Fibroblast of mammary gland (primary cell): ENCODE results near the gene SLC6A5.

Experiments used
- DNase-seq: peaks from one replicate; pipeline ENCODE4 v3.0.0-alpha.2; 2010; ENCODE audit warnings: low read depth
- H3K4me3 ChIP-seq: 2 replicates; pipeline ENCODE4 v1.5.1; 2011; ENCODE audit warnings: low read depth, mild to moderate bottlenecking, low read length, moderate library complexity; ENCODE audit not compliant: control insufficient read depth
- CTCF ChIP-seq: conservative IDR thresholded peaks from 2 replicates; pipeline ENCODE4 v1.5.1; 2011; ENCODE audit warnings: low read depth, low read length, inconsistent platforms; ENCODE audit not compliant: control insufficient read depth, insufficient read depth

Gene SLC6A5

GRCh38 chr11:20589796-20590195 lies 9.6 kb upstream of the SLC6A5 start:
- DNase-seq = no peak
- TF ChIP-seq CTCF = no peak
- H3K4me3 ChIP-seq = no peak overlapping the region

- DNase-seq = no peak
- no peak for TF ChIP-seq CTCF
- H3K4me3 ChIP-seq = no peak overlapping the region
Measured at GRCh38 chr11:20590381-20590780, 9.0 kb upstream of the SLC6A5 start.

GRCh38 chr11:20592741-20593140 lies 6.7 kb upstream of the SLC6A5 start:
- no peak for TF ChIP-seq CTCF

GRCh38 chr11:20594274-20595061 lies 4.9 kb upstream of the SLC6A5 start:
- no peak for TF ChIP-seq CTCF
- no peak overlapping the region for H3K4me3 ChIP-seq
- DNase-seq = no peak

More at GRCh38 chr11:20592741-20593140, 6.7 kb upstream of the SLC6A5 start:
- DNase-seq = no peak
- no peak overlapping the region for H3K4me3 ChIP-seq

- no peak for TF ChIP-seq CTCF
- DNase-seq = no peak
- H3K4me3 ChIP-seq = no peak overlapping the region
Measured at GRCh38 chr11:20595101-20595500, 4.3 kb upstream of the SLC6A5 start.

- no peak overlapping the region for H3K4me3 ChIP-seq
- TF ChIP-seq CTCF = no peak
- DNase-seq = no peak
Measured at GRCh38 chr11:20596205-20597153, 2.9 kb upstream of the SLC6A5 start.
